HuH-7 (cell line): Measurements from ENCODE around the gene PINK1.
A peak's percentile ranks its signal among the peaks of the same experiment; 100 is the strongest.

Source experiments
- DNase-seq: peaks from one replicate; pipeline ENCODE4 v3.0.0; 2011; ENCODE audit warnings: low spot score

The PINK1 gene

GRCh38 chr1:20611652-20612051, 21.6 kb upstream of the PINK1 start:
- DNase-seq = no peak

GRCh38 chr1:20612221-20612746, 21.0 kb upstream of the PINK1 start:
- no peak for DNase-seq

- DNase-seq = no peak
Measured at GRCh38 chr1:20614131-20614579, 19.1 kb upstream of the PINK1 start.

- no peak for DNase-seq
Measured at GRCh38 chr1:20615946-20616846, 17.1 kb upstream of the PINK1 start.

- no peak for DNase-seq
Measured at GRCh38 chr1:20616847-20617487, 16.3 kb upstream of the PINK1 start.

GRCh38 chr1:20618550-20618949, 14.7 kb upstream of the PINK1 start:
- DNase-seq = no peak

- no peak for DNase-seq
Measured at GRCh38 chr1:20619999-20620398, 13.3 kb upstream of the PINK1 start.

- no peak for DNase-seq
Measured at GRCh38 chr1:20621012-20621411, 12.2 kb upstream of the PINK1 start.

GRCh38 chr1:20624709-20625108, 8.5 kb upstream of the PINK1 start:
- DNase-seq = no peak

GRCh38 chr1:20625176-20626097, 7.8 kb upstream of the PINK1 start:
- no peak for DNase-seq

GRCh38 chr1:20626098-20626427, 7.2 kb upstream of the PINK1 start:
- no peak for DNase-seq

- no peak for DNase-seq
Measured at GRCh38 chr1:20626524-20626923, 6.7 kb upstream of the PINK1 start.

GRCh38 chr1:20630729-20631128, 2.5 kb upstream of the PINK1 start:
- DNase-seq = no peak

GRCh38 chr1:20632386-20632785, 872 bp upstream of the PINK1 start:
- no peak for DNase-seq

GRCh38 chr1:20634065-20634593, 871 bp downstream of the PINK1 start:
- DNase-seq = no peak

- DNase-seq = peak; percentile 59
Measured at GRCh38 chr1:20634594-20635084, 1.4 kb downstream of the PINK1 start.

- DNase-seq = no peak
Measured at GRCh38 chr1:20636785-20637347, 3.6 kb downstream of the PINK1 start.

- DNase-seq = peak; percentile 67
Measured at GRCh38 chr1:20640183-20640597, 6.9 kb downstream of the PINK1 start.

GRCh38 chr1:20641975-20642374, 8.7 kb downstream of the PINK1 start:
- no peak for DNase-seq

- no peak for DNase-seq
Measured at GRCh38 chr1:20643080-20643479, 9.8 kb downstream of the PINK1 start.

GRCh38 chr1:20644416-20644815, 11.2 kb downstream of the PINK1 start:
- DNase-seq = no peak
